NB4 (cell line): ENCODE results near the gene SEZ6L2.
A peak's percentile ranks its signal among the peaks of the same experiment; 100 is the strongest.

Source experiments
- DNase-seq: peaks from one replicate; pipeline ENCODE4 v3.0.0; 2010; ENCODE audit warnings: low read depth
- H3K4me3 ChIP-seq: one replicate; pipeline ENCODE4 v1.5.1; 2011; ENCODE audit warnings: mild to moderate bottlenecking, low read depth, low read length, moderate library complexity
- CTCF ChIP-seq: IDR thresholded peaks from one replicate; pipeline ENCODE4 v1.5.1; 2012; ENCODE audit warnings: low read depth, low read length
- MYC ChIP-seq: IDR thresholded peaks from 2 replicates; pipeline ENCODE4 v1.6.1; 2011; ENCODE audit warnings: low read depth, low read length
- POLR2A ChIP-seq: IDR thresholded peaks from 2 replicates; pipeline ENCODE4 v1.6.1; 2011; ENCODE audit warnings: mild to moderate bottlenecking; ENCODE audit not compliant: insufficient read length; ENCODE audit errors: extremely low read depth
- TF ChIP-seq, protein P1 (sequence below): IDR thresholded peaks from 2 replicates; pipeline ENCODE4 v1.6.1; 2011; ENCODE audit warnings: low read depth, low read length

SEZ6L2 gene

DNA sequence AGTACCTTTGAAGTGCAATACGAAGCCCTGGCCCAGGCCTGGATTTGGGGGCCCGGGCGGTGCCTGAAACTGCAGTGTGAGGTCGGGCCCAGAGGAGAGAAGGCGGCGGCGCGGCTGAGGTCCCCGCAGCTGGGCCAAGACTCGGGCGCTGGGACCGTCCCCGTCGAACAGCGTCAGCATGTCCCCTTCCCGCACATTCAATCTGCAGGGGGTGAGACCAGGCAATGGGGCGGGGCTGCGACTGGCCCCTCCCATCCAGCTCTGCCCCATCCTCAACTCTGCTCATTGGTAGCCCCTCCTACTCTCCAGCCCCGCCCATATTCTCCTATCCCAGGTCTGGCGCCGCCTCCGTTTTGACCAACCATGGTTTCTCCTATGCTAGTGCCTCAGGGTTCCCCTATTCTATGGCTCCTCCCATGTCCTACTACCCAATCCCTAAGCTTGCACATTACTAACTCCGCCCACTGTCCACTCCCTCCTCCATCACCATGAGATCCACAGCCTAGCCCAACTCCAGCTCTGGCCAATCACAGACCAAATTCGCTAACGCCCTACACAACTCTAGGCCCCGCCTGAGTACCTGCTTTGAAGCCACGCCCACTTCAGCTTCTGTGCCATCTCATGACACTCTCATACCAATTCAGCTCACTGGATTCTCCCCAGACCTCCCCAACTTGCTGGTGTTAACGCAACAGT is 21.9 kb downstream of the SEZ6L2 start:
- H3K4me3 ChIP-seq, result no peak overlapping the region
- TF ChIP-seq CTCF (no peak), POLR2A (no peak), MYC (no peak)
- TF ChIP-seq, protein P1, sequence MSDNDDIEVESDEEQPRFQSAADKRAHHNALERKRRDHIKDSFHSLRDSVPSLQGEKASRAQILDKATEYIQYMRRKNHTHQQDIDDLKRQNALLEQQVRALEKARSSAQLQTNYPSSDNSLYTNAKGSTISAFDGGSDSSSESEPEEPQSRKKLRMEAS, result no peak
- DNase-seq, result peak; percentile 70

DNA sequence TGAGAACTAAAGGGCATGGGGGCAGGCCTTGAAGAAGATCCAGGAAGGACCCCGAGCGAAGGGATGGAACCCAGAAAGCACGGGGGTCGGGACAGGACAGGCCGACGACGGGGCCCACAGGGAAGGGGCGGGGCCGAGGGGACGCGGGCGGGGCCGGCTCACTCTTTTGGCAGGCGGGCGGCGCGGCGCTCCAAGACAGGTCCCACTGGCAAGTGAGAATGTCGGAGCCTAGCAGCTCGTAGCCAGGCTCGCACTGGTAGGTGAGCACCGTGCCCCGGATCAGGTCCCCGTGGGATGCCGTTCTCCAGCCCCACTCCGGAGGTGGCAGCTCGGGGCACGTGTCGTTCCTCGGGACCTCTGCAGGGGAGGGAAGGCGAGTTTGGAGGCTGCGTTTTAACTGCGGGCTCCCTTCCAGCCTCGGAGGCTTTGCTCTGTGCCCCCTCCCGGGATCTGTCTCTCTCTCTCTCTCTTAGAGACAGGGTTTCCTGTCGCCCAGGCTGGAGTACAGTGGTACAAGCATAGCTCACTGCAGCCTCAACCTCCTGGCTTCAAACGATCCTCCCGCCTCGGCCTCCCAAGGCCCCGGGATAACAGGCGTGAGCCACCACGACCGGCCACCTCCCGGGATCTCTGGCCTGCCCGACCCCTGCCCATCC is 22.6 kb downstream of the SEZ6L2 start:
- no peak for DNase-seq
- H3K4me3 ChIP-seq, result no peak overlapping the region
- TF ChIP-seq CTCF (no peak), MYC (no peak), POLR2A (no peak)
- TF ChIP-seq, protein P1, result no peak

DNA sequence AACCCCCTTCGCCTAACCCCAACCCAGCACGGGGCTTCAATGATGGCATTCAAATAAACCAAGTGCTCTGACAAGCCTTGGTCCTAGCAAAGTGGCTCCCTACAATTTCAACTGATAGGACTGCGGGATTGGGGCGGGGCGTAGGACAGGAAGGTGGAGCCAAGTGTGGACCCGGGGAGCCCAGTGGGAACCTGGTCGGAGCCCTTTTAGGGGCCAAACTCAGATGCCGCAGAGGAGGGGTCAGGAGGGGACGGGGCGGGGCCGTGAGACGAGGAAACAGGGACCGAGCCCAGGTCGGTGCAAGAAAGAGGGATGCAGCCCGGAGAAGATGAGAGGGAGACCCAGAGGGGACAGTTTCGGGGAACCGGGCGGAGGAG is 23.1 kb downstream of the SEZ6L2 start:
- no peak for DNase-seq
- TF ChIP-seq, protein P1, result no peak
- TF ChIP-seq CTCF, result no peak
- TF ChIP-seq MYC, result no peak
- TF ChIP-seq POLR2A, result no peak
- H3K4me3 ChIP-seq, result no peak overlapping the region

- TF ChIP-seq MYC (no peak), CTCF (no peak), POLR2A (no peak)
- TF ChIP-seq, protein P1, result no peak
- DNase-seq, result no peak
- no peak overlapping the region for H3K4me3 ChIP-seq
Observed at GRCh38 chr16:29875206-29875605, 24.1 kb downstream of the SEZ6L2 start.

DNA sequence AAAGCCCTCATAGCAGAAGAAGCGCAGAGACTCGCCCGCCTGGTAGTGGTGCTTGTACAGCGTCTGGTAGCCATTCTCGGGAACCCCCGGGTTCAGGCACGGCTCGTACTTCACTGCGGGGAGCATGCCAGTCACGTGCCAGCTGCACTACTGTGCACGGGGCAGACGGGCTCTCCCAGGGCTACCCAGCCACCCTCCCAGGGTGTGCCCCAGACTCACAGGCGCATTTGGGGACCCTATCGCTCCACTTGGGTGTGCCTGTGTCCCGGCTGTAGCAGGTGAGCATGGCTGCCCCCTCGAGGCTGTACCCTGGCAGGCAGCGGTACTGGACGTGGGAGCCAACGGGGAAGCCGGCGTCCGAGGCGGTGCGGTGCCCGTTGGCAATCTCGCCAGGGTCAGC is 26.0 kb downstream of the SEZ6L2 start:
- no peak overlapping the region for H3K4me3 ChIP-seq
- DNase-seq, result no peak
- TF ChIP-seq POLR2A (no peak), CTCF (no peak), MYC (no peak)
- TF ChIP-seq, protein P1, result no peak
